GM19035 (cell line): ENCODE measurements around the gene IL21.
"Not testable (repeated sequence)": the region's sequence is repeated elsewhere in the genome, so short reads cannot be mapped to it uniquely, and the experiment has no call there.

Experiments used
- ATAC-seq: cut with Tn5 transposase; IDR thresholded peaks from one replicate; pipeline ENCODE4 v1.9.1; 2021; ENCODE audit not compliant: unreplicated experiment

The IL21 gene

DNA sequence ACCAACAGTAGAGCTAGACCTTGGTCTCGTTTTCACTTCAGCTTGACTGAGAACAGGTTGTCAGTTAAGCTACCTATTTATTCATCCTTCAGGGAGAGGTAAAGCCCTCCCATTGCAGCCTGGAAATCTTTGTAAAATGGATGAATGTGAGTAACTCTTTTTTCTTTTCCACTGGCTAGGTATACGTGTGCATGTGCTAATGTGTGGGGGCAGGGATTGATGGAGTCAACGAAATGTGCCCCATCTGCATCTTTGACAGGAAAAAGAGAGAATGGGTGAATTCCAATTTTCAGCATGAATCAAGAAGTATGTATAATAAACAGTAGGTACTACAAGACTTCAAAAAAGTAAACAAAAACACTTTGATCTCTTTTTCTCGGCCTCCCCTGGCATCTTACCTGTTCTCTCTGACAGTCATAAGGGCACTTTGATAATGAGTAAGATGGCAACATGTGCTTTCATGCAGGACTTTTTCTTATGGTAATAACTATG, at the start of gene IL21:
TSS of gene IL21 (minus strand) at position 51 of the 492 bp plus-strand sequence. CDS start 55 bp downstream, outside the sequence.
- ATAC-seq: no peak

GRCh38 chr4:122669911-122670738, 49.3 kb upstream of the IL21 start:
- ATAC-seq: no peak

- ATAC-seq: no peak
Observed at GRCh38 chr4:122668241-122668640, 47.4 kb upstream of the IL21 start.

- no peak for ATAC-seq
Observed at GRCh38 chr4:122666527-122667245, 45.8 kb upstream of the IL21 start.

- ATAC-seq: no peak
Observed at GRCh38 chr4:122665161-122665929, 44.5 kb upstream of the IL21 start.

DNA sequence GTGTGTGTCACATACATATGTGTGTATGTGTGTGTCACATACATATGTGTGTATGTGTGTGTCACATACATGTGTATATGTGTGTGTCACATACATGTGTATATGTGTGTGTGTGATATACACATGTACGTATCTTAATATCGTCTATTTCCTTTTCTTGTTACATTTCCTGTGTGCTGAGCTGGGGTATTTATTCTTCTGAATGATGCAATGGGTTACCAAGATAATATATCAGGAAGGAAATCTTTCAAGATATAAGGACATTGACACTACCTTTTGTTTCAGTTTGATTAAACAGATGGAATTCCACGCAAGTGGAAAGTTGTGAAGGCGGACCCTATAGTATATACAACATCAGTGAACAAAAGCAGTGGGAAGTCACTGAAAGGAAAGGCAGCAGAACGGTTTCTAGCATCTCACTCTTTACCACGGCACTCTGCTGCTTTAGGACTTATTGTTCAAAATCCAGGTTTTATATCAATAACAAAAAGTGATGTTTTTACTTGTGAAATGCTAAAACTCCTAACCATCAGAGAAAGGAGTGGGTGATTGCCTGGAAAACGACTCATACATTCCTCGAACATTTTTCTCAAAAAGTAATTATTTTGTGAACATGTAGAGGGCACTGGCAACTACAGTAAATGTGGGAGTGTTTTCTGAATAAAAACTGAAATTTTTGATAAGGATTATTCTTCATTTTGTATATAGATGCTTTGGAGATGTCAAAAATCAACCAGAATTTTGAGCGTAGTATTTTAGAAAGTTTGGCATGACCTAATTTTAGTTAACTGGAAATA, 43.1 kb upstream of the IL21 start:
- no peak for ATAC-seq

- no peak for ATAC-seq
Observed at GRCh38 chr4:122663291-122663690, 42.4 kb upstream of the IL21 start.

- no peak for ATAC-seq
Observed at GRCh38 chr4:122662701-122663100, 41.8 kb upstream of the IL21 start.

DNA sequence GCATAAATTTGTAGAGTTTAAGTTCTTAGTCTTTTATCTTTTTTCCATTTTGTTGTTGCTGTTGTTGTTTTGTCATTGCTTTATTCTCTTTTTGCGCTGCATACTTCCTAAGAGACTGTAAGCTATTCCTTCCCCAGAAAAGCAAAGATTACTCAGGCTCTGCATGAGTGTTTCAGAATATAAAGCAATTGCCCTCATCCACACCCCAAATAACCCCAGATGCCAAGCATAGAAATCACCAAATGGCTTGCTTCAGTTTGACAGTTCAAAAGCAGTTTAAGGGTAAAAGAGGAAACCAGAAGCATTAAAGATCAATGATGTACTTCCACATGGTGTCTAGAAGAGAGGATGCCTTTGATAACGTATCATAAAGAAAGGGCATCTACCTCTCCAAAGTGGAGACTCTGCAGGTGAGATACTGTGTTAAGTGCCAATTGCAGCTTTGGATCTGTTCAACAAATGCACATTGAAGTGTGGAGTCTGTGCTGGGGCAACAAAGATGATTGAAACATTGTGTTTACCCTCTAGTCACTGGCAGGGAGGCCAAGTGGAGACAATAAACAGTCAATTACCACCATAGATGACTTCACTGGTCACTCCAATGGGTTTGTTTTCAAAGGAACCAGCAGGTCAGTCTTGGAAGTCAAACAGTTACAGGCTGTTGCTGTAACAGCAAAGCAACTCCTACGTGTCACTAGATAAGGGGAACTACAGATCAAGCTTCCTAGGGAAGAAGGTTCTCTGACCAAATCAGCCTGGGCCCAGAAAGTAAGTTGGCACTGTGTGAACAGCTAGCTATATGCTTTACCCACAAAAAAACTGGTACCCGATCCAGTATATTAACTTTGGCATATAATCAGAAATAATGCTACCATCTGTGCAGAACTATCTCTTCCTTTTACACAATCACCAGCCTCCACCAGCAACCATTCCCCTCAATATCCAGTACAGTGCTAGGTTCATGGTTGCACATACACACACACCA, 40.6 kb upstream of the IL21 start:
- no peak for ATAC-seq

DNA sequence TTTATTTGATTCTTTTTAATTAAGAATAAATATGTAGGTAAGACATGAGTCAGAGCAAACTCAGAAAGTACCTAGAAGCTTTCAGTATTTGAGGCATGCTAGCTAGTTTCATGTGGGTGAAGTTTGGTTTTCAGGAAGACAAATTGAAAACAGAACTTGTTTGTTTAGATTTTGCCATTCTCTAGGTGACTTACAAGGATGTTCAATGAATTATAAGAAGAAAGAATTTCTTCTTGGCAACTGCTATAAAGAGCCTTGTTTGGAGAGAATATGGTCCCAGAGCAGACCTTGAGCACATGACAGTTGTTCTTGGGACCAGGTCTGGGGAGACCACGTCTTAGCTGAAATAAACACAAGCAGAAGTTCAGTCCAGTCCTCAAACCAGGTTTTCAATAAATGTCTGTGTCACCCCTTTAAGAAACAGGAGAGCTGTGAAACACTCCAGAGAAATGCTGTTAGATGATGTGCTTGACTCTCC, 38.0 kb upstream of the IL21 start:
- ATAC-seq: peak; percentile 92

DNA sequence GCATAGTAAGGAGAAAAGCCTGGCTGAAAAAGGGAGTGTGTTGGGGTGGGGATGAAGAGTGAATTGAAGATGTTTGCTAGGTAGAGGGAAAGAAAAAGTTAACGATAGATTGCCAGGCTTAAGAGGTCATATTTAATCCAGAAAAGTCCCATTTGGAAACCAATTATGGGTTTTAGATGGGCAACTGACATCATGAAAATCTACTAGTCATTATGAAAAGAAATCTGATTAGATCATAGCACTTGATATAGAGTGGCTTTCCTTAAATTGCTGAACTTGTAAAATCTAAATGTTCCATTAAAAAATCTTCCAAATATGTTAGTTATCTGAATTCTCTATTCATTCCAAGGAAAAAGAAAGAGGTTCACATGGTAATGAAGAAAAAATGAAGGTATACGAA, 37.5 kb upstream of the IL21 start:
- no peak for ATAC-seq

GRCh38 chr4:122657553-122657952, 36.7 kb upstream of the IL21 start:
- no peak for ATAC-seq

- not testable (repeated sequence) for ATAC-seq
Observed at GRCh38 chr4:122656583-122656982, 35.7 kb upstream of the IL21 start.

GRCh38 chr4:122652379-122652778, 31.5 kb upstream of the IL21 start:
- ATAC-seq: no peak

- ATAC-seq: no peak
Observed at GRCh38 chr4:122650148-122650547, 29.3 kb upstream of the IL21 start.

DNA sequence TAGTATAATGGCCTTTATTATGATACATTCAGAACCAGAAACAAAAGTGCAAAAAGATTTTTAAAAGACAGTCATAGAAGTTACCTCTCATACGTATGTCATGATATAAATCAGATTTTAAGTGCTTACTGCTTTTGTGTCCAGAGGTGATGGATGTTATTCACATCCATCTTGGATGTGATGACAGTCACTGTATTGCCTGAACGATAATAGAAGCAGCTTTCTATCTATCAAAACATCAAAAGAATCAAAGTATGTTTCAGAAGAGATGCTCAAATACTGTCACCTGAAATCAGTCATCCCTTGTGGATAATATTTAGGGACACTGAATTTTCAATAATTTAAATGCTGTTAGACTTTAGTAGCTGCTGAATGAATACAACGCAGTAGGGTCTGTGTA, 26.8 kb upstream of the IL21 start:
- no peak for ATAC-seq

- no peak for ATAC-seq
Observed at GRCh38 chr4:122643257-122643656, 22.4 kb upstream of the IL21 start.

DNA sequence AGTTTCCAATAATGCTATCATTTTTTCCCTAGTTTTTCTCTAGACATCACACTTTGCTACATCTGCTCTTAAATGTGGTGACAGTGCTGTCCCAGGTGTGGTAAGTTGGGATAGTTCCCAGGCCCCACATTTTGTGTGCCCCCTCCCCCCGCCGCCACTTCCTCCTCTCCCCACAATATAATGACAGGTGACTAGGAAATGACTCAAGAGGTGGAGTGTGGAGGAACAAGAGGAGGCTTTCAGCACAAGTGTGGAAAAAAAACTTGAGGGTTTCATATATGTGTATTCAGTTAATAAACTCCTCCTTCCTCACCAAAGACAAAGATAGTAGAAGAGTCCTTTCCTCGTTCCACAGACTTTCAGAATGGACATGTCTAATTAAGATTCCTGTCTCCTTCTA, 18.3 kb upstream of the IL21 start:
- no peak for ATAC-seq

GRCh38 chr4:122636697-122637096, 15.8 kb upstream of the IL21 start:
- ATAC-seq: peak; percentile 55
